Transverse colon (tissue), 4 donors: ENCODE data around the gene CAMKV. TPM values are rescaled to one million over a fixed set of nuclear protein-coding genes. Genes with fewer than 3 reads are reported as not detected.
"Not testable (repeated sequence)": the region's sequence is repeated elsewhere in the genome, so short reads cannot be mapped to it uniquely, and the experiment has no call there.

Source experiments
- DNase-seq: peaks from one replicate; pipeline ENCODE4 v3.0.0-alpha.2; 2019
- H3K27ac ChIP-seq, 4 donors: fragments of 200-600 bp; sonication (generic); 2 replicates each; pipeline ENCODE4 v1.5.1; 2016 to 2018; ENCODE audit warnings: inconsistent platforms in 4 of 4
- H3K27me3 ChIP-seq: fragments of 200-600 bp; sonication (generic); 2 replicates; pipeline ENCODE4 v1.5.1; 2017; ENCODE audit warnings: inconsistent platforms
- H3K36me3 ChIP-seq, 4 donors: fragments of 200-600 bp; sonication (generic); 2 replicates each; pipeline ENCODE4 v1.5.1; 2017 to 2019; ENCODE audit warnings: inconsistent platforms in 4 of 4
- H3K4me1 ChIP-seq, 4 donors: fragments of 200-600 bp; sonication (generic); 2 replicates each; pipeline ENCODE4 v1.5.1; 2017 to 2020; ENCODE audit warnings: inconsistent platforms in 4 of 4
- H3K4me3 ChIP-seq, 4 donors: fragments of 200-600 bp; sonication (generic); 1 replicate in 1 of 4; 2 replicates in 3 of 4; pipeline versions ENCODE4 v1.5.1 to v1.6.1; 2017 to 2019; ENCODE audit warnings: inconsistent platforms in 4 of 4
- H3K9me3 ChIP-seq, 2 donors: fragments of 200-600 bp; sonication (generic); 2 replicates each; pipeline ENCODE4 v1.5.1; 2017 to 2019; ENCODE audit warnings: inconsistent platforms in 2 of 2
- CTCF ChIP-seq, 5 experiments: fragments of 200-600 bp in 3 of 5; fragments of 450-650 bp in 2 of 5; sonication (generic) in 3 of 5; IDR thresholded peaks; 1 replicate in 2 of 5; 2 replicates in 3 of 5; pipeline ENCODE4 v1.5.1; 2016 to 2017; ENCODE audit warnings: antibody characterized with exemption in 5 of 5, inconsistent platforms in 3 of 5, mild to moderate bottlenecking in 2 of 5, moderate library complexity in 1 of 5
- EP300 ChIP-seq: sonication (generic); formaldehyde crosslinking; IDR thresholded peaks from one replicate; pipeline ENCODE4 v1.6.1; 2017; ENCODE audit warnings: antibody characterized with exemption, low read depth
- POLR2A ChIP-seq: fragments of 450-650 bp; IDR thresholded peaks from one replicate; pipeline ENCODE4 v1.6.1; 2016; ENCODE audit warnings: antibody characterized with exemption, mild to moderate bottlenecking, moderate library complexity
- POLR2AphosphoS5 ChIP-seq, 3 donors: sonication (generic); formaldehyde crosslinking; IDR thresholded peaks; one replicate each; pipeline ENCODE4 v1.6.1; 2016; ENCODE audit warnings: antibody characterized with exemption in 3 of 3
- WGBS, 2 donors: methylation state at CpG; one replicate each; pipeline ENCODE4 v1.1.5; 2018; ENCODE audit warnings: low coverage in 1 of 2; 5-methylcytosine and 5-hydroxymethylcytosine counted together
- in situ Hi-C, 4 donors: fragments of 200-750 bp; cut with MboI; loops; one replicate each; pipeline versions ENCODE4 v1.15.0 to v1.15.1; 2017; ENCODE audit warnings: low sequenced_read_pairs in 3 of 4, low pct_ligation_motif_present in 1 of 4, low pct_unique_long_range_greater_than_20kb in 1 of 4
- intact Hi-C: fragments of 100-400 bp; cut with DNase I; formaldehyde crosslinking; loops from one replicate; pipeline ENCODE4 v1.15.1; 2023; ENCODE audit warnings: low total_unique reads
- total RNA-seq, 4 donors: library from RNA; depleted of rRNA; stranded (reverse); fragments of >200 nt; gene quantifications; one replicate each; pipeline ENCODE4 v1.1.0, GENCODE V29; 2016

The CAMKV gene
- total RNA-seq, 4 donors from 2014 or later = 0.14 TPM; not detected in 3

- H3K27ac ChIP-seq = no peak overlapping the region
- no peaks in the 10 kb centered on the region for H3K9me3 ChIP-seq
- no peak overlapping the region for H3K4me3 ChIP-seq
- no peak for TF ChIP-seq POLR2AphosphoS5 (IDR thresholded peaks at IDR 0.05)
- TF ChIP-seq EP300 = no peak
- TF ChIP-seq CTCF (IDR thresholded peaks at IDR 0.05) = no peak
- no peak for TF ChIP-seq POLR2A
- H3K4me1 ChIP-seq = peaks cover 20 to 36% (median 29%) of the 10 kb centered on the region in 4 donors
- 75 to 94% methylated on average over 2 to 14 of the region's 14 CpGs for WGBS, 2 donors
- in situ Hi-C loops = no loop called here
- peaks cover 0 to 10% (median 0%) of the 10 kb centered on the region in 4 donors for H3K36me3 ChIP-seq
- intact Hi-C loops = loop anchor here (10.0 kb wide), 1 partner anchor 204 kb away; no protein-coding TSS in a partner anchor
- H3K27me3 ChIP-seq = no peaks in the 10 kb centered on the region
- DNase-seq = no peak
Observed at GRCh38 chr3:49908373-49909199, 38.9 kb upstream of the CAMKV start.

GRCh38 chr3:49906073-49906743 is 36.5 kb upstream of the CAMKV start:
- peak; percentile 87 for DNase-seq
- Histone ChIP-seq H3K4me1 (peaks cover 23 to 56% (median 51%) of the 10 kb centered on the region in 4 donors), H3K27ac (peak overlapping the region; percentile 83 to 86 (median 85)), H3K27me3 (no peaks in the 10 kb centered on the region), H3K36me3 (peaks cover 0 to 10% (median 0%) of the 10 kb centered on the region in 4 donors), H3K9me3 (no peaks in the 10 kb centered on the region), H3K4me3 (peak overlapping the region in 3 of 4 donors; percentile 16 to 39 (median 23))
- 14% methylated on average over 14 of the region's 15 CpGs; no CpG with 5 or more reads in 1 of the 2 donors for WGBS, 2 donors
- peak; percentile 46 to 89 (median 71) for TF ChIP-seq POLR2AphosphoS5 (IDR thresholded peaks at IDR 0.05)
- no peak for TF ChIP-seq EP300
- peak; percentile 61 to 85 (median 67) for TF ChIP-seq CTCF (IDR thresholded peaks at IDR 0.05)
- no peak for TF ChIP-seq POLR2A
- in situ Hi-C loops (no loop called here), intact Hi-C loops (loop anchor here (10.0 kb wide), 1 partner anchor 201 kb away; no protein-coding TSS in a partner anchor)

- H3K36me3 ChIP-seq, in situ Hi-C loops, DNase-seq, H3K27me3 ChIP-seq, H3K9me3 ChIP-seq: not testable (repeated sequence)
- Histone ChIP-seq H3K27ac (peak overlapping the region; percentile 83 to 86 (median 85)), H3K4me1 (peaks cover 29 to 73% (median 66%) of the 10 kb centered on the region in 4 donors), H3K4me3 (peak overlapping the region in 1 of 4 donors; percentile 50)
- 97% methylated on average over 13 of the region's 13 CpGs; no CpG with 5 or more reads in 1 of the 2 donors for WGBS, 2 donors
- intact Hi-C loops = loop anchor here (10.0 kb wide), 1 partner anchor 200 kb away; no protein-coding TSS in a partner anchor
Observed at GRCh38 chr3:49904448-49904847, 34.7 kb upstream of the CAMKV start.

GRCh38 chr3:49903451-49904424 is 34.0 kb upstream of the CAMKV start, which contains the start of gene MST1R:
Gene MST1R, minus strand, starts transcription at chr3:49903873. Its CDS starts 264 bp downstream, at chr3:49903609.
- WGBS, 2 donors = 34% methylated on average over 47 of the region's 65 CpGs; no CpG with 5 or more reads in 1 of the 2 donors
- H3K36me3 ChIP-seq = no peaks in the 10 kb centered on the region
- H3K4me1 ChIP-seq = peaks cover 29 to 73% (median 66%) of the 10 kb centered on the region in 4 donors
- peak; percentile 94 for DNase-seq
- H3K4me3 ChIP-seq = peak within 1 kb of the TSS; percentile 17 to 50 (median 38)
- H3K9me3 ChIP-seq = no peaks in the 10 kb centered on the region
- H3K27me3 ChIP-seq = no peaks in the 10 kb centered on the region
- H3K27ac ChIP-seq = peak within 1 kb of the TSS; percentile 83 to 86 (median 85)
- TF ChIP-seq EP300 (no peak), POLR2A (peak; percentile 97), POLR2AphosphoS5 (IDR thresholded peaks at IDR 0.05) (peak; percentile 80 to 97 (median 97)), CTCF (IDR thresholded peaks at IDR 0.05) (peak in 2 of 5 experiments; percentile 30 to 40)
- intact Hi-C loops (loop anchor here (10.0 kb wide), 1 partner anchor 199 kb away; no protein-coding TSS in a partner anchor), in situ Hi-C loops (no loop called here)
